Measurements from ENCODE around the gene LRRC66. TPM values are rescaled to one million over a fixed set of nuclear protein-coding genes. Genes with fewer than 3 reads are reported as not detected.

LRRC66 gene
- total RNA-seq, 4 donors from 2014 or later, result 0.16 to 1.3 (median 0.34) TPM; not detected in 1

DNA sequence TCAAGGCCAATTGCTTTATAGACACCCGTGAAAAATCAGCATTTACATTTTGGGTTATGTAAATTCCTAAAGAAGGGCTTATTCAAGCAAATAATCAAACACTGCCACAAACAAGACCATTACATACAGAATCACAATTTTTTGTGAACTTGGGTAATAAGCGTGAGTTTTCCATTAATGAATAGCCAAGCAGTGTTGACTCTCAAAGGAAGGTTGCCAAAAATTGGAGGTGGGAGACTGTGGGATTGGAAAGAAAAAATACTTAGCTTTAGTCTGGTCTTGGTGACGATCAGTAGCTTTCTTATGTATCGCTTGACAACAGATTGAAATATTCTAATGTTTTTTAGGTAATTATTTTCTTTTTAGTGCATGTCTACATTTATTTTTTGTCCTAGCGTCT is 20.9 kb downstream of the LRRC66 start:
- no peak for TF ChIP-seq CTCF (IDR thresholded peaks at IDR 0.05; ENCODE audit: low read depth)

GRCh38 chr4:51998837-51999236 is 21.3 kb downstream of the LRRC66 start:
- TF ChIP-seq CTCF (IDR thresholded peaks at IDR 0.05; ENCODE audit: low read depth), result no peak

DNA sequence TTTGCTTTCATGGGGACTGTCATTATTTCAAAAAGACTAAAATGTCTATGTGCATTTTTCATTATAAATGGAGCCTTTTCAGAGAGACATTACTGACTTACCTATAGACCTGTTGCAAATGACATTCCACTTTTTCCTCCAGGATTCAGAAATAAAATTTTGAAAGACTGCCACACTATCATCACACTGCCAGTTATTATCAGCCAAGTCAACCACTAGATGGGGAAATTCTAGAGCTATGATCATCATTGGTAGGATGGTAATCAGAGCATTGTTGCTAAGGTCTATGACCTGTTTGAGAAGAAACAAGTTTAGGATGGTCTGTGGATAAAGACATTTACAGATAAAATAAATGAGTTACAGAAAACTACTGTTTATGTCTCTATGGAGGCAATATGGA is 22.5 kb downstream of the LRRC66 start:
- no peak for TF ChIP-seq CTCF (IDR thresholded peaks at IDR 0.05; ENCODE audit: low read depth)

- no peak for TF ChIP-seq CTCF (IDR thresholded peaks at IDR 0.05; ENCODE audit: low read depth)
Measured at GRCh38 chr4:51995647-51996220, 24.4 kb downstream of the LRRC66 start.

- TF ChIP-seq CTCF (IDR thresholded peaks at IDR 0.05; ENCODE audit: low read depth), result no peak
Measured at GRCh38 chr4:51965862-51966261, 54.3 kb downstream of the LRRC66 start.

DNA sequence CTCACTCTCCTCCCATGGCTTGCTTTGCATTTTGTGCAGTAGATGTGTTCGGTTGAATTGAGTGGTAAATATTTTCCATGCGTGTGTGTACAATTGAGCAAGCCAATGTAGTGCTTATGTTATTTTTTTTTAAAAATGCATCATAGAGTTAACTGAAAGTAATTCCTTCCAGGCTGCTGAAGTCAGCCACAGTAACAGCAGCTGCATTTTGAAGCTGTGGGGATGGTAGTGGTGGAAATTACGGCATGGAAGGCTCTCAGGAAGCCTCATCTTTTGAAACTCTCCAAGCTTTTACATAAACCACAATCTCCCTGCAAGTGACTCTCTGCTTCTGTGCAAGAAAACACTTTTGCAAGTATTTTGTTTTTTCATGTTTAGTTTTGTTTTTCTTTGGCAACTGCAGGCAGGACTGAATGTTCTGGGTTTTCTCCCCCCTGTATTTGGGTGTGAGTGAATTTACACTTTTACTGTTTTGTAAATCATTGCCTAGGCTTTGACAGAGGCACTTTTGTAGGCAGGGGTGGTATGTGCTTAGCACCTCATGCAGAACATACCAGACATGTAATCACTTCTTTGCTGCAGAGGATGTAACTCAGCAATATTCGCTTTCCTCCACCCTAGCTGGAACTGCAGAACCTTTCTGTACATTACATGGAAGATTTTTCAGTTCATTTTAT is 56.2 kb downstream of the LRRC66 start:
- no peak for TF ChIP-seq CTCF (IDR thresholded peaks at IDR 0.05; ENCODE audit: low read depth)

DNA sequence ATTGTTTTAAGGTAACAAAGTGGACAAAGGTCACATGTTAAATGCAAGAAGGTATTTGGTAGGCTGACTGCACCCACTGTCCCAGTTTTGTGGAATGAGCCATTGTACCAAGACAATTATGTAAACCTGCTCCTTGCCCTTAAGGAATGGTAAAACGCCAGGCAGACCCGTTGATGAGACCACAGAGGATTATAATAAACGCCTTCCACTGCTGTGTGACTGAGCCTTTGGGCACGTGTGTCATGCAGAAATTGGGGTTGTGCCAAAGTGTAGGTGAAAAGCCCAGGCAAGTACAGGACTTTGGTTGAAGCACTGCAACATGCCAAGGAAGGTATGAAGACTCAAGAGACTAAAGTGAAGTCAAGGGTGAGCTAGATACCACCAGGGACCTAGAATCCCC is 59.7 kb downstream of the LRRC66 start:
- TF ChIP-seq CTCF (IDR thresholded peaks at IDR 0.05; ENCODE audit: low read depth), result no peak

Data from subcutaneous adipose tissue (tissue), 4 donors.